Measurements from ENCODE around the gene SSBP3. TPM values are rescaled to one million over a fixed set of nuclear protein-coding genes. Genes with fewer than 3 reads are reported as not detected.

Gene SSBP3
- total RNA-seq, 1 experiment from 2014 or later: 14.1 TPM

- DNase-seq (ENCODE audit: low spot score): peak; percentile 22
Measured at GRCh38 chr1:54409156-54410142, 3.3 kb upstream of the SSBP3 start.

- DNase-seq (ENCODE audit: low spot score): peak; percentile 78
Measured at GRCh38 chr1:54408147-54409066, 2.2 kb upstream of the SSBP3 start.

GRCh38 chr1:54407404-54408146 is 1.4 kb upstream of the SSBP3 start:
- peak; percentile 82 for DNase-seq (ENCODE audit: low spot score)

- DNase-seq (ENCODE audit: low spot score): no peak
Measured at GRCh38 chr1:54407154-54407403, 885 bp upstream of the SSBP3 start.

- no peak for DNase-seq (ENCODE audit: low spot score)
Measured at GRCh38 chr1:54405898-54406293, 298 bp downstream of the SSBP3 start.

- no peak for DNase-seq (ENCODE audit: low spot score)
Measured at GRCh38 chr1:54404939-54405897, 976 bp downstream of the SSBP3 start.

GRCh38 chr1:54404263-54404662 is 1.9 kb downstream of the SSBP3 start:
- no peak for DNase-seq (ENCODE audit: low spot score)

GRCh38 chr1:54403808-54404261 is 2.4 kb downstream of the SSBP3 start:
- DNase-seq (ENCODE audit: low spot score): peak; percentile 66

GRCh38 chr1:54403405-54403804 is 2.8 kb downstream of the SSBP3 start:
- no peak for DNase-seq (ENCODE audit: low spot score)

- no peak for DNase-seq (ENCODE audit: low spot score)
Measured at GRCh38 chr1:54402896-54403295, 3.3 kb downstream of the SSBP3 start.

GRCh38 chr1:54401799-54402198 is 4.4 kb downstream of the SSBP3 start:
- no peak for DNase-seq (ENCODE audit: low spot score)

GRCh38 chr1:54400329-54400728 is 5.9 kb downstream of the SSBP3 start:
- DNase-seq (ENCODE audit: low spot score): no peak

GRCh38 chr1:54399765-54400164 is 6.4 kb downstream of the SSBP3 start:
- DNase-seq (ENCODE audit: low spot score): no peak

GRCh38 chr1:54398963-54399528 is 7.1 kb downstream of the SSBP3 start:
- no peak for DNase-seq (ENCODE audit: low spot score)

- no peak for DNase-seq (ENCODE audit: low spot score)
Measured at GRCh38 chr1:54397980-54398379, 8.2 kb downstream of the SSBP3 start.

- DNase-seq (ENCODE audit: low spot score): no peak
Measured at GRCh38 chr1:54397090-54397591, 9.1 kb downstream of the SSBP3 start.

GRCh38 chr1:54396261-54396933 is 9.8 kb downstream of the SSBP3 start:
- DNase-seq (ENCODE audit: low spot score): no peak

- no peak for DNase-seq (ENCODE audit: low spot score)
Measured at GRCh38 chr1:54395281-54395934, 10.8 kb downstream of the SSBP3 start.

- DNase-seq (ENCODE audit: low spot score): no peak
Measured at GRCh38 chr1:54394104-54394503, 12.1 kb downstream of the SSBP3 start.
